ENCODE measurements around the gene ZNF609.

- TF ChIP-seq CTCF (IDR thresholded peaks at IDR 0.05) = no peak
- TF ChIP-seq POLR2A (IDR thresholded peaks at IDR 0.05) = no peak
Measured at GRCh38 chr15:64651601-64652191, 191.3 kb downstream of the ZNF609 start.
